Right renal cortex interstitium (tissue), 3 donors: ENCODE results near the gene TNFRSF8. TPM values are rescaled to one million over a fixed set of nuclear protein-coding genes. Genes with fewer than 3 reads are reported as not detected.

Experiments
- DNase-seq, 3 donors: peaks; one replicate each; pipeline ENCODE4 v3.0.0-alpha.2; 2013; ENCODE audit warnings: low read depth in 3 of 3, low spot score in 2 of 3
- polyA plus RNA-seq, 3 donors: library from polyadenylated mRNA; unstranded; fragments of 120-200 nt; gene quantifications; one replicate each; pipeline ENCODE4 v1.2.1, GENCODE V29; 2013; ENCODE audit not compliant: insufficient read length in 3 of 3

Gene TNFRSF8
- polyA plus RNA-seq, 3 donors, result 0.47 to 0.75 (median 0.71) TPM

DNA sequence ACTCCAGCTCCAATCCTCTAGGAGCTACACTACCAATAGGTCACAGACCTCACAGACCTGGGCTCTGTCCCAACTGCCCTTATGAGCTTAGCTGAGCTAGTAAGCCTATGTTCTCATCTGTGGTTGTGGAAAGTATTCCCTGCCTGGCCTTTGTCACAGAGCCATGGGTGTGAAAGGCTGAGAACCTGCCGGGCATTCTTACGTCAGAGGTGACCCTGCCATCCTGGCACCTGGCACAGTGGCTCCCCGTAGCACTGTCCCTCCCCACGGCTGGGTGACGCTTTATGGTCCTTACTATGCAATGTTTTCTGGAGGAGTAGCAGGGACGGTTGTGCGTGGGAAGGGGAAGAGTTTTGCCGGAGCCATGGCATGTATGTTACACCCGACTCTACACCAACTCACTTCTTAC, 107.2 kb downstream of the TNFRSF8 start:
- no peak for DNase-seq

DNA sequence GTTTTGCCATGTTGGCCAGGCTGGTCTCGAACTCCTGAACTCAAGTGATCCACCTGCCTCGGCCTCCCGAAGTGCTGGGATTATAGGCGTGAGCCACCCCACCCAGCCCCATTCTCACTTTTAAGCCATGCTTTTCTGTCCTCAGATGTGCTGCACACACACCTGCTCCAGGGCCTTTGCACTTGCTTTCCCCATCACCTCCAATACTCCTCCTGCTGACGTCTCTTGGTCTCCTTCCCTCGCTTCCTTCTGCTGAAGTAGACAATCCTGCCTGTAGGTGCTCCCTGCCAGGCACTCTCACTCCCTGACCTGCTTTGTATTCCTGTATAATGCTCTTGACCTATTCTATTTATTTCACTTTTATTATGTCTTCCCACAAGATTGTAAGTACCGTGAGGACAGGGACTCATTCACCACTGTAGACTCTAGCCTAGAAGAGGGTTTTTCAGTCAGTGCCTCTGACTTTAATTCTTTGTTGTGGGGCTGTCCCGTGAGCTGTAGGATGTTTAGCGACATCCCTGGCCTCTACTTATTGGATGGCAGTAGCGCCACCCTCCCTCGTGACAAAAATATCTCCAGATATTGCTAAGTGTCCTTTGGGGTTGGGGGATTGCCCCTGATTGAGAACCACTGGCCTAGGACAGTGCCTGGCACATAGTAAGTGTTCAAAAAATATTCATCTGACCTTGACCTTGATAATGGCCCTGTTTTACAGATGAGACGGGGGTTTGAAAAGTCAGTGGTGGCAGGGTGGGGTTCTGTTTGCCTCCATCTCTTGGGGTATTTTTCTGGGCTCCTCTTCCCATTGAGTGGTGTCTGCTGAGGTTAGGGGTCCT, 108.3 kb downstream of the TNFRSF8 start:
- DNase-seq, result no peak

DNA sequence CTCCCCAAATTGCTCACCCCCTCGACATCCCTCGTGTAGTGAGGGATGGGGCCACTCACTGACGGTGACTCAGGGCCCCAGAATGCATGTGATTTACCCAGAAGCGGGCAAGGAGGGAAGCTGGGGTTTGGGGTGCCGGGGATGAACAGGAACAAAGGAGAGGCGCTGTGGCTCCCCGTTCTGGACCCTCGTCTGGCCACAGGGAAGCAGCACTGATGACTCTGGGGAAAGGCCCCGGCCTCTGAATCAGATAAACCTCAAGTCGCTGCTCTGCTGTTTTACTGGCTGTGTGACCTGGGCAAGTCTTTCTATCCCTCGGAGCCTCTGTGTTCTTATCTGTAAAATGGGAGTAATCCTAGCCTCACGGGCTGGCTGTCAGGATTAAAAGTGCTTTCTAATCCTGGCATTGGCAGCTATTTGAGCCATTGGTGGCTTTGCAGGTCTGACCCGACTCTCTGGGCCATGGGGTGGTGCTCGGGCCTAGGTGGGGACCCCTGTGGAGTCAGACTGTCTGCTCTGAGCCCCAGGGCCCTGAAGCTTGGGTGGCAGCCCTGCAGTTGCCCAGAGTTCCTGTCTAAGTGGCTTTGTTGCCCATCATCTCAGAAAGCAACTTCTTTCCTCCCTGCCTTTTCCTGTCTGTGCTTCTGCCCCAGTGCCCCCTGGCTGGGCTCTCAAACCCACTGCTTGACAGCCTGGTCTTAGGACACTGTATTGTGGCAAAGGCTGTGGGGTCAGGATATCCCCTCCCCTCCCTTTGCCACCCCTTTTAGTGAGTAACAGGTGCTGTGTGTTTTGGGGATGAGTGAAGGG, 109.1 kb downstream of the TNFRSF8 start:
- DNase-seq, result no peak

DNA sequence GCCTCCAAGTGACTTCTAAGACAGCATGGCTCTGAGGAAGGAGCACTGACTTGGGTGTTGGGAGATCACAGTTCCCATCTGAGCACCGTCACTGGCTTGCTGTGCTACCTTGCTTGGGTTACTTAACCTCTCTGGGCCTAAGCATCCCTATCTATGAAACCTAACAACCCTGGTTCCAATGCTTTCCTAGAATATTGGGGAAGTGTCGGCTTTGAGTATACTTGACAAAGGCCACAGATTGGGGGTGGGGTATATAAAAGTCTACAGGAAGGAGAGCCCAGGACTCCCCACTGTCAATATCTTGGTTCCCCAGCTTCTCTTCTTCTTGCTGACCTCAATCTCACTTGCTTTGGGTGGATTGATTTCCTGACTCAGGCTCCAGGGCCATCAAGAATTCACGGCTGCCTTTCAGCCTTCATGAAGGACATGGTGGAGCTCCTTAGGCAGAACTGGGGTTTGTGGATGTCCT, 110.0 kb downstream of the TNFRSF8 start:
- no peak for DNase-seq

DNA sequence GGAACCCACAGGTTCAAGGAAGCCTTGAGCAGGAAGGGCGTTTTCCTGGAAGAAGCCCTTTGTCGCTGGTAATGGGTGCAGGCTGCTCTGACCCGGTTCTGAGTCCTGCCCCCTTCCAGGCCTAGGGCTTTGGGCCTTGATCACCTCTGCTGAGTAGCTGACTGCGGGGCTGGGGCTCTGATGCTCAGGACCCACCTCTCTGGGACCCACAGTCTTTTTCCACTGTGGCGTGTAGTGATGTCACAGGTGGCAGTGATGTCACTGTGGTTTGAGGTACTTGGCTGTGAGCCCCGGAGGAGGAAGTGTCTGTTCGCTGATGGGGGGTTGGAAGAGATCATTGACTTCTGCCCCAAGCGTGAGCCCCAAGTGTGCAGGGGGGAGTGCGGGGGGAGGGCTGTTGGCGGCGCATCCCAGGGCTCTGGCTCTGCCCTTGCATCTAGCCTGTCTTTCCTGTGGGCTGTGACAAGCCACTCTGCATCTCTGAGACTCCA, 110.6 kb downstream of the TNFRSF8 start:
- no peak for DNase-seq

DNA sequence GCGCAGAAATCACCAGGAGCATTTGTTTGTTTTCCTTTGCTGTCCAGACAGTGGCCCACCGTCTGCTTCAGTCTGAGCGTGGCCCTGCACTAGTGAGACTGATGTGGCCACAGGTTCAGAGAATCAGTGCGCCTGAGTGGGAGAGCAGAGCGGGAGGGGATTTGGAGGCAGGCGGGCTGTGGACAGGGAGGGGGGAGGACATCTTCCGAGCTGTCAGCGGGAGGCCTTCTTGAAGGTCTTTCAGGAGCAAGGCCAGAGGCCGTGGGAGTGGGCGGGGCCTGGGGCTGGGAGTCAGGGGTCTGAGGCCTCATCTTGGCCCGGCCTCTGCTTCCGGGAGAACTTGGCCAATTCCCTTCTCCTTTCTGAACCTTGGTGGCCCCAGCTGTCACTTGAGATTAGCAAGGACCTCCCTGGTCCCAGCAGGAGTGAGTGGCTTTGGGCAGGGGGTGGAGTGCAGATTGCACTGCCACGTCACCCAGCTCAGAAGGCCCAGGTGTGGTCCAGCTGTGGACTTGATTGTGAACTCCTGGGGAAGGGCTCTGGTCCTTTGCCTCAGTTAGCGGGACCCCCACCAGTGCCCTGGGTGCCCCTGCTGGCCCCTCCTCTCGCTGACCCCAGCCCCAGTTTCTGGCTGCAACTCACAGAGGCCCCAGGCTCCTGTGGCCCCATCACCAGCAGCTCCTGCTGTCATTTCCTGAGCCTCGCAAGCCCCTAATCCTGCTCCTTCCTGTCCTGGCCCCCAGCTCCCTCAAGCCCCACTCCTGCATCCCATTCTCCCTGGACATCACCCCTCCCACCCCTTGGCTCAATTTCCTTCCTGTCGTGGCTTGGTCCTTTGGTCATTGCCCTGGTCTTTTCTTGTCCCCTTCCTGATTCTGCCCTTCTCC, 112.1 kb downstream of the TNFRSF8 start:
- DNase-seq, result no peak

DNA sequence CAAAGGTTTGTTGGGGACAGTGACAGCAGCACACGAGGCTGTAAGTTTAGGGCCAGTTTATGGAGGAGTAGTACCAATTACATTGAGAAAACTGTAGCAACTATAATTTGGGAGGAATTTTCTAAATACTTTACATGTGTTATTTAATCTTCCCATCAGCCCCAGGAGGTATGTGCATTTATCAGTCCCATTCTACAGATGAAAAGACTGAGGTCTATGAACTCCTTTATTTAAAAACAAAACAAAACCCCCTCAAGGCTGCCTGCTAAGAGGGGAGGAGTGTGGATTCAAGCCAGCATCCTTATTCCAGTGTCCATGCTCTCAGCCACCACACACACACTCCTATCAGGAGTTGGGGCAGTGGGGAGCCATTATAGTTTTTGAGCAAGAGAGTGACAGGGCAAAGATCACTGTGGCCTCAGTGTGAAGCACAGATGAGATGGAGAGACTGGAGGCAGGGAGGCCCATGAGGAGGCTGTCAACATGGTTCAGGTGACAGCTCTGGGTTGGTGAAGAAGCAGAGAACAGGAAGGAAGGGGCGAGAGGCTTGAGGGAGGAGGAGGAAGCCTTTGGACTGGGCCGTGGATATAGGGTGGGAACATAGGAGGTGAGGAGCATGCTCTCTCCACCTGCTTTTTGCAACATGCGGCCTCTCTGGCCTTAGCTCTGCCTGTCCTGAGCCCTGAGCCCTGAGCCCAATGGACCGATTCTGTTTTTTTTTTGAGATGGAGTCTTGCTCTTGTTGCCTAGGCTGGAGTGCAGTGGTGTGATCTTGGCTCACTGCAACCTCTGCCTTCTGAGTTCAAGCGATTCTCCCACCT, 113.4 kb downstream of the TNFRSF8 start:
- no peak for DNase-seq

DNA sequence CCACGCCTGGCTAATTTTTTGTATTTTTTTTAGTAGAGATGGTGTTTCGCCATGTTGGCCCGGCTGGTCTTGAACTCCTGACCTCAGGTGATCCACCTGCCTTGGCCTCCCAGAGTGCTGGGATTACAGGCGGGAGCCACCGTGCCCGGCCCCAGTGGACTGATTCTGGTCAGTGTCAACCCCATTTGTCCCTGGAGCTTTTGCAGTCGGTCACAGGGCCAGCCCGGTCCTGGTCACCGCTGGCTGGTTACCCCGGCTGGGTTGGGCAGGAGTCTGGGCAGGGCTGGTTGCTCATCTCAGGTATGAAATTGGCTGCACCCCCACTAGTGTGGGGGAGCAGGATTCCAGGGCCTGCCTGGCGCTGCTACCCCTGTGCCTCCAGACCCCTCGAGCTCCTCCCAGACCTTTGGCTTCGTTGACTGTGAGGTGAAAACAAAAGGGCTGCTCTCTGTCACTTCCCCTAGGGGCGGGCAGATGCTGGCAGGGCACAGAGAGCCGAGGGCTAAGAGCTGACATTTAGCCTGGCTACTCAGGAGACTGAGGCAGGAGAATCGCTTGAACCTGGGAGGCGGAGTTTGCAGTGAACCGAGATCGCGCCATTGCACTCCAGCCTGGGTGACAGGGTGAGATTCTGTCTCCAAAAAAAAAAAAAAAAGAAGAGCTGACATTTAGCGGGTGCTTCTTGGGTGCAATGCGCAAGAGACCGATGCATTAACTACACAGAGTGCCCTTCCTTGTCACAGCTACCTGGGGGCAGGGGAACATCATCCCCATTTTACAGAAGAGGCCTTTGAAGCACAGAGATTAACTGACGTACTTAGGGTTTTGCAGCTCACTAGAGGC, 114.3 kb downstream of the TNFRSF8 start:
- DNase-seq, result no peak

DNA sequence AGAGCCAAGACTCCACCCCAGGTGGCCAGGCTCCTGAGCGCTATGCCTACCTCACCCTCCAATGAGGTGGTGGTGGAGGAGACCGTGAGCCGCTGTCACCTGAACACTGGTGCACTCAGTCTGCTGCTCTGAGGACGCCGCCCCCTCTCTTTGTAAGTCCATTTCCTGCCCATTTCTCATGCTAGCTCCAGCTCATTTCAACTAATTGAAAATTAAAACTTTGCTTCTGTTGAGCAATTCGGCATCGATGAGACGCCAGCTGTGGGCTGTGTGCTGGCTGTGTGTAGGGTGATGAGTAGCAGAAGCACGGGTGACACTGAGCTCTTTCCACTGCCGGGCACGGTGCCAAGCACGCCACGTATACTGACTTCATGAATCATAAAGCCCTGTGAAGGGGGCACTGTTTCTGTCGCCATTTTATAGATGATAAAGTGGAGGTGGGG, 114.9 kb downstream of the TNFRSF8 start:
- no peak for DNase-seq

DNA sequence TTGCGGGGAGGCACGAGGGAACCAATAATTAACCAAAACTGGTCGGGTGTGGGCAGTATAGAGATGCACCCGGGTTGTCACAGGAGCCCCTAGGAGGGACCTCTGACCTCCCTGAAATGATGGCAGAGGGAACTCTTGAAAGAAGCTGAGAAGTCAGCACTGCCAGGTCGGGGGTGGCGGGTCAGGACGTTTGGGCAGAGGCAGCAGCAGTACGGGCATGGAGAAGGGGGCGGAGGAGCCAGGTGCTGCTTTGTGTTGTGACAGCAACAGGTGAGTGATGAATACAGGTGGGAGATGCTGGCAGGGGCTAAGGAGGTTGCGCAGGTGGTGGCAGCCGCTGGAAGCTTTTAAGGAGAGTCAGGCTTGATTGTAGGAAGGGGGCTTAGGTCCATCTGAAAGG, 115.4 kb downstream of the TNFRSF8 start:
- no peak for DNase-seq

DNA sequence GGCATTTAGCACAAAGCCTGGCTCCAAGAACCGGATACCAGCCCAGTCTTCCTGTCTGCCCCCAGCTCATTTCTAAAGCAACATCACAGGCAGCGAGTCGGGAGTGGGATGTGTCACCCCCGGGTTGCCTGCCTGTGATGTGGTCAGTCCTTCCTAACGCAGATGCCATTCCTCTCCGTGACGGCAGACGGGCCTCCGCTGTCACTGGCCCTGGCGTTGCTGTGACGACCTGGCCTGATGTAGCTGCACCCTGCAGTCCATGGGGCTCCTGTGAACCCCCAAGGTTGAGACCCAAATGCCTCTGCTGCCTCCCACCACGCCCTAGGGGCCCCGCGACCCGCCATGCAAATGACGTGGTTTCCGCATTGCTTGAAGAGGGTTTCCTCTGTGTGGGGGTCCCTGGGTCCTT, 116.0 kb downstream of the TNFRSF8 start:
- DNase-seq, result no peak

DNA sequence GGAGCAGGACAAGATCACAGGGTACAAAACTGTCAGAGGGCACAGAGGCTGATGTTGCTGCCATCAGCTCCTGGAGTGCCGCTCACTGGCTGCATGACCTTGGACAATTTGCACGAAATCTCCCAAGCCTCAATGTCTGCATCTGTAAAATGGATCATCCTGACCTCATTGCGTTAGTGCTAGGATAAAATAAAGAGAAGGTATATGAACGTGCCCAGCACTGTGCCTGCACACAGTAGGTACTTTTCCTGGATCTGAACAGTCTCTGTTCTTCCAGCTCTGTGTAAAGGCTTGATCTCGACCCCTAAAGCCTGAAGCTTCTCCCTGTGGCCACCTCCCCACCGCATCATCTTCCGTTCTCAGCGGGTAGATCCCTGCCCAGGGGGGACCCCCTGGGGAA, 116.6 kb downstream of the TNFRSF8 start:
- DNase-seq, result no peak

DNA sequence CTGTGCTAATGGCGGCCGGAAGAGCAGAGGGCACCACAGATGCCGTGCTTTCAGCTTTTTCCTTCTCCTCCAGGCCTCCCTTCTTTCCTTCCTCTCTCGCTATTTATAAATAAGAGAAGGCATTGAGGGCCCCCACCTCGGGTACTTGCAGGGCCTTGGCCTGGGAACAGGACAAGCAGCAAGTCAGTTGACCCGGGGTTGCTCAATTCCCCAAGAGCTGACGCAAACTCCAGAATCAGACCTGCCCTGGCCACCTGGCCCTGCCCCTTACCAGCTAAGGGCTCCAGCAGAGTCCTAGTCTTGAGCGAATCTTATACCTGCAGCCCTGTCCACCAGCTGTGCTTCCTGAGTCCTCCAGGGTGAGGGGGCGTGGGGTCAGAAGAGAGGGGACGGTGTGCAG, 117.2 kb downstream of the TNFRSF8 start:
- no peak for DNase-seq

DNA sequence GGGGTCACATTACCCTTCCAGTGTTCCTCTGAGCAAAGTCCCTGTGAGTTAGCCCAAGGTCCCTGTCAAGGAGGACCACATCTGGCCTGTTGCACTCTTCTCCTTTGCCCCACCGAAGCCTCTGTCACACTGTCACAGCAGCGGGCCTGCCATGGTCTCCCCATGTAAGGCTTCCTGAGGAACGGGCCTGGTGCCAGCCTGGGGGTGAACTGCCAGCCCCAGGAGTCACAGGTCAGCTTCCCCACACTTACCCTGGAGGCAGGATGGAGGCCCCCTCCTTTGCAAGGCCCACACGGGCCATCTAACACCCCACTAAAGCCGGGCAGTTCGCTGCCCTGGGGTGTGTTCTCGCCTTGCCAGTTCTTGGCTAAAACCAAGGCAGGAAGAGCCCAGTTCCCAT, 117.8 kb downstream of the TNFRSF8 start:
- DNase-seq, result no peak

DNA sequence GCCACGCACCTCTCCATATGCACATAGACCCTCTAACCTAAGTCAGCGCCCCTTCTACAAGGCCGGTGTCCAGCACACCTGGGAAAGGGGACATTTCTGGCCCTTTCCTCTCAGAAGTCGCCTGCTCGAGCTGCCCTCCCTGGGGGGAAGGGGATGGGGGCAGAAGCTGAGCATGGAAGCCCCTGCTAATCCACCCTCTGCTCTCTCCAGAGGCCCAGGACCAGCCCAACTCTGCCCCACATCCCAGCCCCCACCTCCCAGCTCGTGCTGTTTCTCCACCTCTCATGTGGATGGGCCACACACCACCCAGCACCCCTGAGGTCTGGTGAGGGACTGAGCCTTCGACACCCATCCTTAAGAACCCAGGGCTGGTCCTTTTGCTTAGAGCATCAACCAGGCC, 118.5 kb downstream of the TNFRSF8 start:
- DNase-seq, result no peak

DNA sequence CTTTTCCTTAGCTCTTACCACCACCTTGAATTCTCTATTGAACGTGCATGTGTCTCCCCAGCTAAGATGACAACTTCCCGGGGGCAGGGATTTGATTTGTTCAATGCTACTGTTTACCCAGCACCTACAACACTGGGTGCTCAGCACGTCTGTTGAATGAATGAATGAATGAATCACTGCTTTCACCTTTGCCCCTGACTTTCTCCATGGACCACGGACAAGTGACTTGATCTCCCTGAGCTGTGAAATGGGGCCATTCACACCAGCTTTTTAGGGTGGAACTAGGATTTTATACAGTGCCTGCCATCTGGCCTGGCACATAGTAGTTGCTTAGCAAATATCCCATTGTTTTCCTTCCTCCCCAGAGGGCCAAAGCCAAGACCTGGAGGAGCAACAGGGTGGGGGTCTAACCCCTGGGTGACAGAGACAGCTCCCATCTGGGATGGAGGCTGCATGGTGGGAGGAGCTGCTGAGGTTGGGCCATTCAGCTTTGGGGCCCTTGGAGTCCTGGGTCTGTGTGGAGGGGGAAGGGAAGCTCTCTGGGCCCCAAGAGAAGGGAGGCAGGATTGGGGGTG, 119.4 kb downstream of the TNFRSF8 start:
- no peak for DNase-seq

DNA sequence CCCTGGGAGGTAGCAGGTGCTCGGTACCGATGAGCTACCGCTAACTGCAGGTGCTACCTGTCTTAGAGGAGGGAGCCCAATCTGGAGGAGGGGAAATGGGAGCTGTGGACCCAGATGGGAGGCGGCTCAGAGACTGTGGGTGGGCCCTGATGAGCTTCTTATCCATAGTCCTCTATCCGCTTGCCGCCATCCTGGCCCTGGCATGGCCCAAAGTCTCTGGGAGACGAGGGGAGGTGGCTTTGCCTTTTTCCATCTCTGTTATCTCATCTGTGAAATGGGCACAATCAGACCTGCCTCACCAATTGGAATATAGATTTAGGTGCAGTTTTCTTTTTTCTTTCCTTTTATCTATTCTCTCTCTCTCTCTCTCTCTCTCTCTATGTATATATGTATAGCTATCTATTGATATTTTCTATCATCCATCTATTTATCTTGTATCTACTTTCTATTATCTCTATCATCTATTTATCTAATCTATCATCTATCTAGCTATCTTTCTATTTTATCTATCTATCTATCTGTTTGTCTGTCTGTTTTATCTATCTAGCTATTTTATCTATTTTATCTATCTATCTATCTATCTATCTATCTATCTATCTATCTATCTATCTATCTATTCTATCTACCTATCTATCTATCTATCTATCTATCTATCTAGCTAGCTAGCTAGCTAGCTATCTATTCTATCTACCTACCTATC, 120.1 kb downstream of the TNFRSF8 start:
- DNase-seq, result no peak
